PC-3 (cell line): ENCODE results near the gene MAPK12. TPM values are rescaled to one million over a fixed set of nuclear protein-coding genes. Genes with fewer than 3 reads are reported as not detected.

ENCODE experiments used
- ATAC-seq: fragments of 200-7000 bp; cut with Tn5 transposase; 2 replicates; pipeline ENCODE4 v1.9.1; 2020; ENCODE audit warnings: mild to moderate bottlenecking, moderate library complexity
- BruUV-seq: library from RNA; stranded (reverse); fragments of 400-500 nt; replicated peaks from 2 replicates; lab custom pipeline; 2021; lab: Mats Ljungman, UMichigan
- CTCF ChIA-PET: fragments of 300-600 bp; sonication (Branson Sonifier 250); formaldehyde crosslinking; loops from one replicate; lab custom pipeline; 2022; ENCODE audit warnings: antibody characterized with exemption; lab: Charles Lee
- POLR2A ChIA-PET: fragments of 300-600 bp; sonication (Branson Sonifier 250); formaldehyde crosslinking; loops from one replicate; lab custom pipeline; 2022; ENCODE audit warnings: antibody characterized with exemption; ENCODE audit not compliant: unreplicated experiment; lab: Charles Lee
- DNase-seq: peaks from one replicate; pipeline ENCODE4 v3.0.0-alpha.2; 2015
- H2AFZ ChIP-seq: fragments of 300-600 bp; sonication (generic); 2 replicates; pipeline ENCODE4 v1.6.0; 2016; ENCODE audit warnings: antibody characterized with exemption, low read length
- H3F3A ChIP-seq: fragments of 300-600 bp; sonication (generic); one replicate; pipeline ENCODE4 v1.6.0; 2017; ENCODE audit warnings: antibody characterized with exemption, low read length, control low read depth, mild to moderate bottlenecking; ENCODE audit not compliant: unreplicated experiment
- H3K27ac ChIP-seq: fragments of 300-600 bp; sonication (generic); 2 replicates; pipeline ENCODE4 v1.5.1; 2016; ENCODE audit warnings: mild to moderate bottlenecking, low read length
- H3K27me3 ChIP-seq: fragments of 300-600 bp; sonication (generic); 2 replicates; pipeline ENCODE4 v1.6.1; 2016; ENCODE audit warnings: low read length, mixed read lengths
- H3K36me3 ChIP-seq: fragments of 300-600 bp; sonication (generic); 2 replicates; pipeline ENCODE4 v1.6.1; 2016; ENCODE audit warnings: low read depth, mixed run types, low read length, mixed read lengths
- H3K4me1 ChIP-seq: fragments of 300-600 bp; sonication (generic); 2 replicates; pipeline ENCODE4 v1.5.1; 2016; ENCODE audit warnings: low read length; ENCODE audit not compliant: insufficient read depth
- H3K4me2 ChIP-seq: fragments of 300-600 bp; sonication (generic); 2 replicates; pipeline ENCODE4 v1.6.0; 2016; ENCODE audit warnings: low read length
- H3K4me3 ChIP-seq: fragments of 300-600 bp; sonication (generic); 2 replicates; pipeline ENCODE4 v1.5.1; 2016; ENCODE audit warnings: mild to moderate bottlenecking, low read length, mixed read lengths
- H3K79me2 ChIP-seq: fragments of 300-600 bp; sonication (generic); 2 replicates; pipeline ENCODE4 v1.6.1; 2017; ENCODE audit warnings: low read length, mixed read lengths
- H3K9ac ChIP-seq: fragments of 300-600 bp; sonication (generic); 2 replicates; pipeline ENCODE4 v1.6.0; 2016; ENCODE audit warnings: mild to moderate bottlenecking, low read length
- H3K9me2 ChIP-seq: fragments of 300-600 bp; sonication (generic); replicated peaks from 2 replicates; pipeline ENCODE4 v1.6.1; 2016; ENCODE audit warnings: mixed run types, low read length, mixed read lengths
- H3K9me3 ChIP-seq: fragments of 300-600 bp; sonication (generic); 2 replicates; pipeline ENCODE4 v1.6.1; 2016; ENCODE audit warnings: low read length, mixed read lengths
- H4K20me1 ChIP-seq: fragments of 300-600 bp; sonication (generic); 2 replicates; pipeline ENCODE4 v1.6.1; 2016; ENCODE audit warnings: low read length, mixed read lengths
- EZH2 ChIP-seq: fragments of 300-600 bp; sonication (generic); IDR thresholded peaks from one replicate; pipeline ENCODE4 v1.6.1; 2017; ENCODE audit warnings: antibody characterized with exemption, mild to moderate bottlenecking, low read length; ENCODE audit not compliant: unreplicated experiment
- EZH2phosphoT487 ChIP-seq: fragments of 300-600 bp; sonication (generic); IDR thresholded peaks from 2 replicates; pipeline ENCODE4 v1.6.1; 2018; ENCODE audit warnings: mild to moderate bottlenecking, antibody characterized with exemption, low read length, borderline replicate concordance
- intact Hi-C: fragments of 100-400 bp; cut with micrococcal nuclease; formaldehyde crosslinking; loops from 2 replicates; pipeline ENCODE4 v1.9.0; 2023
- total RNA-seq: library from RNA; depleted of rRNA; stranded (reverse); fragments of >200 nt; gene quantifications from 2 replicates; pipeline ENCODE4 v1.2.3, GENCODE V29; 2014
- TF ChIP-seq, protein P1 (sequence below): fragments of 300-600 bp; sonication (generic); conservative IDR thresholded peaks from 2 replicates; pipeline ENCODE4 v1.5.1; 2017; ENCODE audit warnings: antibody characterized with exemption, low read depth, mild to moderate bottlenecking, low read length

MAPK12 gene
- total RNA-seq, 1 experiment from 2014 or later, result 22.4 TPM

DNA sequence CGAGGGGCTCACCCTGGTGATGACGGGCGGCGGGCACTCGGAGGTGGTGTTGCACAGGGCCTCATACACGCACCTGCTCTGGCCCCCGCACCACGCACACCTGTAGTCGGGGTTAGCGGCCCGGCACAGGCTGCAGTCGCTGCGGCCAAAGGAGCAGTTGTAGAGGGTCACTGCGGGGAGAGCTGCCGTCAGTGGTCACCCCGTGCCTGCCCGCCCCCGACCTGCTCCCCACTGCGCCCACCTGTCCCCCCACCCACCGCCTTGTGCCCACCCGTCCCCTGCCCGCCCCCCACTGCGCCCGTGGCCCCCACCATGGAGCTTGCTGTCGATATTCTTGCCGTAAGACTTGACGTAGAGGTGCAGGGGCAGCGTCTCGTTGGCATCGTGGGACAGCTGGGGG, 22.3 kb upstream of the MAPK12 start:
- no peak overlapping the region for H2AFZ ChIP-seq
- no peak overlapping the region for H3K4me2 ChIP-seq
- ATAC-seq, result no peak
- no peak overlapping the region for H3K27ac ChIP-seq
- H4K20me1 ChIP-seq, result no peaks in the 10 kb centered on the region
- intact Hi-C loops, result no loop called here
- peaks cover 13% of the 10 kb centered on the region for H3K79me2 ChIP-seq
- BruUV-seq, result no TSS peak
- no peaks in the 10 kb centered on the region for H3K9me2 ChIP-seq
- DNase-seq, result no peak
- ChIA-PET CTCF (no interaction called here), POLR2A (no interaction called here)
- H3K4me3 ChIP-seq, result no peak overlapping the region
- H3K4me1 ChIP-seq, result peaks cover 16% of the 10 kb centered on the region
- TF ChIP-seq EZH2phosphoT487, result no peak
- TF ChIP-seq EZH2, result no peak
- TF ChIP-seq, protein P1, sequence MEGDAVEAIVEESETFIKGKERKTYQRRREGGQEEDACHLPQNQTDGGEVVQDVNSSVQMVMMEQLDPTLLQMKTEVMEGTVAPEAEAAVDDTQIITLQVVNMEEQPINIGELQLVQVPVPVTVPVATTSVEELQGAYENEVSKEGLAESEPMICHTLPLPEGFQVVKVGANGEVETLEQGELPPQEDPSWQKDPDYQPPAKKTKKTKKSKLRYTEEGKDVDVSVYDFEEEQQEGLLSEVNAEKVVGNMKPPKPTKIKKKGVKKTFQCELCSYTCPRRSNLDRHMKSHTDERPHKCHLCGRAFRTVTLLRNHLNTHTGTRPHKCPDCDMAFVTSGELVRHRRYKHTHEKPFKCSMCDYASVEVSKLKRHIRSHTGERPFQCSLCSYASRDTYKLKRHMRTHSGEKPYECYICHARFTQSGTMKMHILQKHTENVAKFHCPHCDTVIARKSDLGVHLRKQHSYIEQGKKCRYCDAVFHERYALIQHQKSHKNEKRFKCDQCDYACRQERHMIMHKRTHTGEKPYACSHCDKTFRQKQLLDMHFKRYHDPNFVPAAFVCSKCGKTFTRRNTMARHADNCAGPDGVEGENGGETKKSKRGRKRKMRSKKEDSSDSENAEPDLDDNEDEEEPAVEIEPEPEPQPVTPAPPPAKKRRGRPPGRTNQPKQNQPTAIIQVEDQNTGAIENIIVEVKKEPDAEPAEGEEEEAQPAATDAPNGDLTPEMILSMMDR, result no peak
- no peak overlapping the region for H3K9ac ChIP-seq
- H3F3A ChIP-seq, result no peaks in the 10 kb centered on the region
- no peaks in the 10 kb centered on the region for H3K27me3 ChIP-seq
- peaks cover 13% of the 10 kb centered on the region; the same call in 1 of the 2 replicates for H3K36me3 ChIP-seq
- H3K9me3 ChIP-seq, result no peaks in the 10 kb centered on the region

DNA sequence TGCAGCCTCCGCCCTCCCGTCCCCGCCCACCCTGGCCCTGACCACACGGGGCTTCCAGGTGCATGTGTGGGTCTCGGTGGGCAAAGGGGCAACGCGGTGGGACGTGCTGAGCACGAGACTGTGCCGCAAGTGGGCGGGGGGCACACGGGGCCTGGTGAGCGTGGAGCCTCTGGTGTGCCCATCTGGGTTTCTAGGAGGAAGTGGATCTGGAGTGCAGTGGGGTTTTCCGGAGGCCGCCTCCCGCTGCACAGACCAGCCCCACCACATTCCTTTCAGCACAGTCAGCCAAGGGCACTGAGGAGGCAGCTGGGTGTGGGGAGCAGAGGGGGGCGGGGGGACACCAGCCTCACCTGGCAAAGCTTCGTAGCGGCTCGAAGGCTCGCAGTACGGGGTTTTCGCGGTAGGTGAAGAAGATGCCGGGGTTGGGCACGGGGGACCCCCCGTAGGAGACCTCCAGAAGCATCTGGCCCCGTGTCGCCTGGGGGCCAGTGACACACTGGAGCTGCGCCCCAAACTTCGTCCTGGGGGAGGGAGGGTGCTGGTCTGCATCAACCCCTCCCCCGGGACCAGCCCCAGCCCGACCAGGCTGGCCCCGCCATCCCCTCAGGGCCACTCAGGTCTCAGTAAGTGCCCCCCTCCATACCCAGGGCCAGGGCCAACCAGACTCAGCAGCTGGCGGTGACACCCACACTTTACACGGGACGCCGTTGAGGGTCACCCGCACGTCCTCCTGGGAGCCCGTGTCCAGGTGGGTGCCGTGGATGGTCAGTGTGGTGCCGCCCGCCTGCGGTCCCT, 21.1 kb upstream of the MAPK12 start:
- Histone ChIP-seq H3K79me2 (peaks cover 13% of the 10 kb centered on the region), H3F3A (no peaks in the 10 kb centered on the region), H3K9me2 (no peaks in the 10 kb centered on the region), H3K4me3 (peak overlapping the region; percentile 49; the same call in 1 of the 2 replicates), H3K9ac (peak overlapping the region; percentile 63), H3K4me1 (peaks cover 16% of the 10 kb centered on the region), H4K20me1 (no peaks in the 10 kb centered on the region), H3K4me2 (peak overlapping the region; percentile 77), H2AFZ (no peak overlapping the region), H3K27ac (peak overlapping the region; percentile 83), H3K27me3 (no peaks in the 10 kb centered on the region), H3K9me3 (no peaks in the 10 kb centered on the region), H3K36me3 (peaks cover 13% of the 10 kb centered on the region; the same call in 1 of the 2 replicates)
- BruUV-seq, result TSS peak; percentile 66
- peak; percentile 90 for ATAC-seq
- ChIA-PET CTCF (interaction anchor here (0.7 kb wide), 1 partner anchor 135 kb away, joined by 3 read pairs; no protein-coding TSS in a partner anchor), POLR2A (interaction anchor here (0.7 to 0.9 kb wide), 2 partner anchors 11 to 25 kb away, joined by 3 to 6 read pairs; partner anchors contain the start of gene PLXNB2)
- peak; percentile 89 for DNase-seq
- intact Hi-C loops, result loop anchor here (1.0 kb wide), 1 partner anchor 22 kb away; no protein-coding TSS in a partner anchor
- TF ChIP-seq EZH2, result no peak
- TF ChIP-seq EZH2phosphoT487, result no peak
- TF ChIP-seq, protein P1, result no peak
